ENCODE results near the gene CLSTN2. TPM values are rescaled to one million over a fixed set of nuclear protein-coding genes. Genes with fewer than 3 reads are reported as not detected.

Gene CLSTN2
- total and polyA plus RNA-seq, 2 experiments from 2014 or later: 3.5 to 7.0 TPM

GRCh38 chr3:140391061-140391460 lies 456.1 kb downstream of the CLSTN2 start:
- DNase-seq (ENCODE audit: low read depth in 1 of 2, low spot score in 1 of 2): no peak
- Histone ChIP-seq H3K27me3 (no peaks in the 10 kb centered on the region), H3K4me3 (no peak overlapping the region), H3K9me3 (ENCODE audit: low read depth) (no peaks in the 10 kb centered on the region), H3K4me1 (ENCODE audit: low read depth) (peaks cover 5% of the 10 kb centered on the region), H3K36me3 (no peaks in the 10 kb centered on the region), H3K27ac (no peak overlapping the region)
- no peak for TF ChIP-seq CTCF (IDR thresholded peaks at IDR 0.05; ENCODE audit: low read depth, low read length)

- H3K36me3 ChIP-seq: no peaks in the 10 kb centered on the region
- no peaks in the 10 kb centered on the region for H3K27me3 ChIP-seq
- H3K27ac ChIP-seq: no peak overlapping the region
- no peak overlapping the region for H3K4me3 ChIP-seq
- TF ChIP-seq CTCF (IDR thresholded peaks at IDR 0.05; ENCODE audit: low read depth, low read length): no peak
- H3K9me3 ChIP-seq (ENCODE audit: low read depth): no peaks in the 10 kb centered on the region
- no peak for DNase-seq (ENCODE audit: low read depth in 1 of 2, low spot score in 1 of 2)
- H3K4me1 ChIP-seq (ENCODE audit: low read depth): peaks cover 5% of the 10 kb centered on the region
These were observed 459.6 kb downstream of the CLSTN2 start for GRCh38 chr3:140394488-140395133.

- Histone ChIP-seq H3K9me3 (ENCODE audit: low read depth) (no peaks in the 10 kb centered on the region), H3K27ac (no peak overlapping the region), H3K4me1 (ENCODE audit: low read depth) (peaks cover 5% of the 10 kb centered on the region), H3K4me3 (no peak overlapping the region), H3K36me3 (no peaks in the 10 kb centered on the region), H3K27me3 (no peaks in the 10 kb centered on the region)
- DNase-seq (ENCODE audit: low read depth in 1 of 2, low spot score in 1 of 2): peak in 1 of 2 donors; percentile 14
- no peak for TF ChIP-seq CTCF (IDR thresholded peaks at IDR 0.05; ENCODE audit: low read depth, low read length)
These were observed 460.4 kb downstream of the CLSTN2 start for GRCh38 chr3:140395134-140396075.

GRCh38 chr3:140396110-140396509 lies 461.1 kb downstream of the CLSTN2 start:
- no peak for DNase-seq (ENCODE audit: low read depth in 1 of 2, low spot score in 1 of 2)
- H3K27ac ChIP-seq: no peak overlapping the region
- TF ChIP-seq CTCF (IDR thresholded peaks at IDR 0.05; ENCODE audit: low read depth, low read length): no peak

GRCh38 chr3:140397847-140398246 lies 462.9 kb downstream of the CLSTN2 start:
- H3K27ac ChIP-seq: no peak overlapping the region
- peaks cover 5% of the 10 kb centered on the region for H3K4me1 ChIP-seq (ENCODE audit: low read depth)
- no peaks in the 10 kb centered on the region for H3K9me3 ChIP-seq (ENCODE audit: low read depth)
- H3K36me3 ChIP-seq: no peaks in the 10 kb centered on the region
- H3K27me3 ChIP-seq: no peaks in the 10 kb centered on the region
- TF ChIP-seq CTCF (IDR thresholded peaks at IDR 0.05; ENCODE audit: low read depth, low read length): no peak
- no peak for DNase-seq (ENCODE audit: low read depth in 1 of 2, low spot score in 1 of 2)
- H3K4me3 ChIP-seq: no peak overlapping the region

More at GRCh38 chr3:140396110-140396509, 461.1 kb downstream of the CLSTN2 start:
- Histone ChIP-seq H3K27me3 (no peaks in the 10 kb centered on the region), H3K4me3 (no peak overlapping the region), H3K9me3 (ENCODE audit: low read depth) (no peaks in the 10 kb centered on the region), H3K36me3 (no peaks in the 10 kb centered on the region), H3K4me1 (ENCODE audit: low read depth) (peaks cover 5% of the 10 kb centered on the region)

Data from cardiac muscle cell (in vitro differentiated cells and primary cell).